GM21737 (cell line): Measurements from ENCODE around the gene DUSP9.

Experiments used
- ATAC-seq: cut with Tn5 transposase; IDR thresholded peaks from one replicate; pipeline ENCODE4 v1.9.1; 2021; ENCODE audit warnings: mild to moderate bottlenecking, moderate library complexity; ENCODE audit not compliant: unreplicated experiment

The DUSP9 gene

GRCh38 chrX:153621949-153622598 lies 24.9 kb upstream of the DUSP9 start:
- no peak for ATAC-seq

- ATAC-seq: no peak
Measured at GRCh38 chrX:153622661-153623309, 24.2 kb upstream of the DUSP9 start.

GRCh38 chrX:153623310-153624029 lies 23.5 kb upstream of the DUSP9 start:
- ATAC-seq: no peak

- no peak for ATAC-seq
Measured at GRCh38 chrX:153624196-153625091, 22.6 kb upstream of the DUSP9 start.

- no peak for ATAC-seq
Measured at GRCh38 chrX:153625271-153626024, 21.6 kb upstream of the DUSP9 start.

- ATAC-seq: no peak
Measured at GRCh38 chrX:153626025-153626633, 20.9 kb upstream of the DUSP9 start.

GRCh38 chrX:153626863-153627674 lies 19.9 kb upstream of the DUSP9 start:
- no peak for ATAC-seq

GRCh38 chrX:153627675-153628111 lies 19.3 kb upstream of the DUSP9 start:
- no peak for ATAC-seq

- ATAC-seq: no peak
Measured at GRCh38 chrX:153628129-153628528, 18.9 kb upstream of the DUSP9 start.

GRCh38 chrX:153628665-153629064 lies 18.3 kb upstream of the DUSP9 start:
- no peak for ATAC-seq

- ATAC-seq: no peak
Measured at GRCh38 chrX:153631346-153631745, 15.7 kb upstream of the DUSP9 start.

GRCh38 chrX:153631907-153632594 lies 15.0 kb upstream of the DUSP9 start:
- no peak for ATAC-seq

GRCh38 chrX:153632595-153632946 lies 14.4 kb upstream of the DUSP9 start:
- ATAC-seq: no peak

GRCh38 chrX:153633048-153633447 lies 14.0 kb upstream of the DUSP9 start:
- no peak for ATAC-seq

- ATAC-seq: no peak
Measured at GRCh38 chrX:153633607-153634180, 13.3 kb upstream of the DUSP9 start.

GRCh38 chrX:153634236-153634635 lies 12.8 kb upstream of the DUSP9 start:
- ATAC-seq: no peak

GRCh38 chrX:153634832-153635231 lies 12.2 kb upstream of the DUSP9 start:
- no peak for ATAC-seq

- no peak for ATAC-seq
Measured at GRCh38 chrX:153635388-153635787, 11.6 kb upstream of the DUSP9 start.
